HFF-Myc (cell line): ENCODE results near the gene AKNA.
"Not testable (repeated sequence)": the region's sequence is repeated elsewhere in the genome, so short reads cannot be mapped to it uniquely, and the experiment has no call there.

Source experiments
- DNase-seq: peaks from one replicate; pipeline ENCODE4 v3.0.0-alpha.2; 2011; ENCODE audit warnings: low read depth; ENCODE audit errors: extremely low read depth
- H3K4me3 ChIP-seq: replicated peaks from 2 replicates; pipeline ENCODE4 v1.5.1; 2011; ENCODE audit warnings: low read depth, mild to moderate bottlenecking, control low read depth, low read length
- CTCF ChIP-seq: IDR thresholded peaks from 2 replicates; pipeline ENCODE4 v1.5.1; 2012; ENCODE audit warnings: mild to moderate bottlenecking, low read depth, low read length, control low read depth; ENCODE audit errors: missing control alignments

Gene AKNA

GRCh38 chr9:114334490-114334889, 53.3 kb downstream of the AKNA start:
- TF ChIP-seq CTCF, result no peak
- H3K4me3 ChIP-seq, result no peak overlapping the region
- DNase-seq, result no peak

DNA sequence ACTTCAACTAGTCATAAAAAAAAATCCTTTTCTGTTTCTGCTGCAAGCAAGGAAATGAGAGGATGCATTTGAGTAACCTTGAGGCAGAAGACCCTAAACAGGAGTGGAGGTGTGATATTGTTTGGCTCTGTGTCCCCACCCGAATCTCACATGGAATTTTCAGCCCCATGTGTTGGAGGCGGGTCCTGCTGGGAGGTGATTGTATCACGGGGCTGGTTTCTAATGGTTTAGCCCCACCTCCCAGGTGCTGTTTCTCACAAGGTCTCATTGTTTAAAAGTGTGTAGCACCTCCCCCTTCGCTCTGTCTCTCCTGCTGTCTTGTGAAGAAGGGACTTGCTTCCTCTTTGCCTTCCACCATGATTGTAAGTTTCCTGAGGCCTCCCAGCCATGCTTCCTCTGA, 54.1 kb downstream of the AKNA start:
- not testable (repeated sequence) for DNase-seq, H3K4me3 ChIP-seq

- not testable (repeated sequence) for DNase-seq, H3K4me3 ChIP-seq
Observed at GRCh38 chr9:114332474-114333040, 55.2 kb downstream of the AKNA start.

GRCh38 chr9:114331229-114332195, 56.3 kb downstream of the AKNA start:
- not testable (repeated sequence) for H3K4me3 ChIP-seq, DNase-seq

DNA sequence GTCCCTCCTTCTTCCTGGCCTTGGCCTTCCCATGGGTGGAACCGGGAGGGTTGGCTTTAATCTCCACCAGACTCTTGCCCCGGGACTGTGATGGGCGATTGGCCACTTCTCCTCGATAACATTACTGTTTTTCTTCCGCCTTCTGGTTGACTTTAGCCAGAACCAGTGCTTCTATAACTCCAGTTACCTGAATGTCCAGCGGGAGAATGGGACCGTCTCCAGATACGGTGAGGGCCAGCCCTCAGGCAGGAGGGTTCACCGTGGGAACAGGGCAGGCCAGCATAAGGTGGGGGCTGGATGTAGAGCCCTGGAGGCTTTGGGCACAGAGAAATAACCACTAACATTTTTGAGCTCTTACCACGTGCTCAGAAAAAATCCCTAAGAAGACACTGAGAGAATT, 57.1 kb downstream of the AKNA start:
- no peak overlapping the region for H3K4me3 ChIP-seq
- DNase-seq, result no peak
- TF ChIP-seq CTCF, result no peak

DNA sequence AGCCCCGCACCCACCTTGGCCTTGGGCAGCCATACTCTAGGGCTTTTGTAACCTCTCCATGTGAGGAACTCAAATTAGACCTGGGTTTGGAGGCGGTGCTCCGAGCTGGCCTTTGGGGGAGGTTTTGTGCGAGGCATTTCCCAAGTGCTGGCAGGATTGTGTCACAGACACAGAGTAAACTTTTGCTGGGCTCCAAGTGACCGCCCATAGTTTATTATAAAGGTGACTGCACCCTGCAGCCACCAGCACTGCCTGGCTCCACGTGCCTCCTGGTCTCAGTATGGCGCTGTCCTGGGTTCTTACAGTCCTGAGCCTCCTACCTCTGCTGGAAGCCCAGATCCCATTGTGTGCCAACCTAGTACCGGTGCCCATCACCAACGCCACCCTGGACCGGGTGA, 58.2 kb downstream of the AKNA start, which contains the start of gene ORM2:
Gene ORM2, plus strand, starts transcription at position 245 of the 398 bp plus-strand sequence. Its CDS starts 36 bp downstream, at position 281.
- not testable (repeated sequence) for H3K4me3 ChIP-seq, DNase-seq

DNA sequence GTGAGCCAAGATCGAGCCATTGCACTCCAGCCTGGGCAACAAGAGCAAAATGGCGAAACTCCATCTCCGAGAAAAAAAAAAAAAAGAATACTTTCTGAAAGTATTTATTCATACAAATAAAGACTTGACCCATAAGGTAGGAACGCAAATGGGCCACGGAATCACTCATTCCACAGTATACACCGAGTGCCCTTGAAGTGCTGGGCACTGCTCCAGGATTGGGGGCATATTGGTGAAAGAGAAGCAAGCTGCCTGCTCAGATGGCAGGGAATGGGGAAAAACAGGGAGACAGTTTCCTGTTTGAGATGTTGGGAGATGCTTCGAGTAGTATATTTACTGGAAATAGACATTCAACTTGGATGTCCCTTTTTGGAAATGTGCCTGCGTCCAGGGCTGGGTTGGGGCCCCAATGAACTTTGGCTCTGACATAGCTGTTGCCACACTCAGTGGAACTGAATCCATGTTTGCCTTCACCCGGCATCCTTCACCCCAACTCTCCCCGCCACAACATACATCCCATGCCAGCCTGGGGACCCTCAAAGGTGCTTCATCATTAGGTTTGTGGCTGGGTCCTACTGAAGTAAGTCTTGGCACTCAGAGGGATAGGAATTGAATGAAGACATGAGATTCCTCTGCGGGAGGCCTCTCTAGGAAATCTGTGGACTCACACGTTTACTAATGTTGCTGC, 58.7 kb downstream of the AKNA start:
- not testable (repeated sequence) for DNase-seq, H3K4me3 ChIP-seq

- DNase-seq, H3K4me3 ChIP-seq: not testable (repeated sequence)
Observed at GRCh38 chr9:114328357-114328820, 59.4 kb downstream of the AKNA start.

GRCh38 chr9:114327749-114328148, 60.0 kb downstream of the AKNA start:
- no peak for TF ChIP-seq CTCF
- no peak overlapping the region for H3K4me3 ChIP-seq
- DNase-seq, result no peak

DNA sequence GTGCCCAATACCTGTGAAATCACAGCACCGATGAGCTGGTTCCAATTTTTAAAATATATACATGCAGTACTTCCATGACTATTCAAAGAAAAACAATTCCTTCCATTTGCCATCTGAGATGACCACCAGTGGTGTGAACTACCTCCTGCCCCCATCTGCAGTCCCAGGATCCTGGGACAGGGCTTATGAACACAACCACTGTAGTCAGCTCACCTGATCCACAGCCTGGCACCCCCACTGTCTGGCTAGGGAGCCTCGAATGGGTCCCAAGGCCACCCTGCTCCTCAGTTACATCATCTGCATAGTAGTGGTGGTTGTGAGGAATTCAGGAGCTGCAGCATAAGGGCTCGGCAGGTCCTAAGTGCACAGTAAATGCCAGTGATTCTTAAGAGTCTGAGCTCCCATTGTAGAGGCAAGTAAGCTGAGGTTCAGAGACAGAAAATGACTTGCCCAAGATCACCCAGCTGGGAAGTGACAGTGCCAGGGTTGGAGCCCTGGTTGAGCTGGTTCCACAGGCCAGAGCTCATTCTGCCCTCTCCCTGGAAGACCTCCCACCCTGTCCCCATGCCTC, 62.0 kb downstream of the AKNA start:
- DNase-seq, H3K4me3 ChIP-seq: not testable (repeated sequence)

DNA sequence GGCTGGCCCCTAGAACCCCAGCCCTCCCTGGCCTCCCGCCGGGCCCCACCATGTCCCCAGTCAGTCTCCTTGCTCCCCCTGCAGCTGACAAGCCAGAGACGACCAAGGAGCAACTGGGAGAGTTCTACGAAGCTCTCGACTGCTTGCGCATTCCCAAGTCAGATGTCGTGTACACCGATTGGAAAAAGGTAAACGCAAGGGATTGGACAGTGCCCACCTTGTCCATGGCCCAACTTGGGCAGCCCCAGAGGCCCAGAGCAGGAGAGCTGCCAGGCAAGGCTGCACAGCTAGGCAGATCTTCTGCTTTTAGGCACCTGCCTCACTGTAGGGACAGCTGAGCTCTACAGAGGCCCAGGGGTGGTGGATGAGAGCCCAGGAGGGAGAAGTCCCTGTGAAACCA, 62.8 kb downstream of the AKNA start:
- not testable (repeated sequence) for H3K4me3 ChIP-seq, DNase-seq
